ENCODE data around the gene VAMP5.
"Not testable (repeated sequence)": the region's sequence is repeated elsewhere in the genome, so short reads cannot be mapped to it uniquely, and the experiment has no call there.

VAMP5 gene

GRCh38 chr2:85583667-85584353, 421 bp upstream of the VAMP5 start:
- DNase-seq (ENCODE audit: low read depth in 1 of 2, low spot score in 1 of 2) = no peak

GRCh38 chr2:85584857-85585780, 888 bp downstream of the VAMP5 start:
- no peak for DNase-seq (ENCODE audit: low read depth in 1 of 2, low spot score in 1 of 2)

- DNase-seq (ENCODE audit: low read depth in 1 of 2, low spot score in 1 of 2) = no peak
Observed at GRCh38 chr2:85585781-85586105, 1.5 kb downstream of the VAMP5 start.

GRCh38 chr2:85588236-85588635, 4.0 kb downstream of the VAMP5 start:
- DNase-seq (ENCODE audit: low read depth in 1 of 2, low spot score in 1 of 2) = no peak

- no peak for DNase-seq (ENCODE audit: low read depth in 1 of 2, low spot score in 1 of 2)
Observed at GRCh38 chr2:85588645-85589044, 4.4 kb downstream of the VAMP5 start.

- no peak for DNase-seq (ENCODE audit: low read depth in 1 of 2, low spot score in 1 of 2)
Observed at GRCh38 chr2:85589181-85589580, 5.0 kb downstream of the VAMP5 start.

- no peak for DNase-seq (ENCODE audit: low read depth in 1 of 2, low spot score in 1 of 2)
Observed at GRCh38 chr2:85589982-85590791, 6.0 kb downstream of the VAMP5 start.

- DNase-seq (ENCODE audit: low read depth in 1 of 2, low spot score in 1 of 2) = no peak
Observed at GRCh38 chr2:85590950-85591349, 6.7 kb downstream of the VAMP5 start.

GRCh38 chr2:85591563-85591962, 7.3 kb downstream of the VAMP5 start:
- DNase-seq (ENCODE audit: low read depth in 1 of 2, low spot score in 1 of 2) = no peak

- not testable (repeated sequence) for DNase-seq (ENCODE audit: low read depth in 1 of 2, low spot score in 1 of 2)
Observed at GRCh38 chr2:85592299-85592698, 8.1 kb downstream of the VAMP5 start.

- no peak for DNase-seq (ENCODE audit: low read depth in 1 of 2, low spot score in 1 of 2)
Observed at GRCh38 chr2:85593023-85593422, 8.8 kb downstream of the VAMP5 start.

GRCh38 chr2:85594715-85595300, 10.6 kb downstream of the VAMP5 start:
- no peak for DNase-seq (ENCODE audit: low read depth in 1 of 2, low spot score in 1 of 2)

- peak; percentile 74 to 78 for DNase-seq (ENCODE audit: low read depth in 1 of 2, low spot score in 1 of 2)
Observed at GRCh38 chr2:85595301-85596025, 11.2 kb downstream of the VAMP5 start, which contains the start of gene RNF181. Gene RNF181, plus strand, starts transcription at chr2:85595745. Its CDS starts 19 bp downstream, at chr2:85595764.

GRCh38 chr2:85596026-85596333, 11.7 kb downstream of the VAMP5 start:
- DNase-seq (ENCODE audit: low read depth in 1 of 2, low spot score in 1 of 2) = no peak

- no peak for DNase-seq (ENCODE audit: low read depth in 1 of 2, low spot score in 1 of 2)
Observed at GRCh38 chr2:85596486-85597143, 12.4 kb downstream of the VAMP5 start.

GRCh38 chr2:85597241-85597640, 13.0 kb downstream of the VAMP5 start:
- DNase-seq (ENCODE audit: low read depth in 1 of 2, low spot score in 1 of 2) = no peak

GRCh38 chr2:85598594-85599340, 14.5 kb downstream of the VAMP5 start:
- no peak for DNase-seq (ENCODE audit: low read depth in 1 of 2, low spot score in 1 of 2)

GRCh38 chr2:85599468-85600234, 15.4 kb downstream of the VAMP5 start:
- no peak for DNase-seq (ENCODE audit: low read depth in 1 of 2, low spot score in 1 of 2)

GRCh38 chr2:85600235-85600575, 16.0 kb downstream of the VAMP5 start:
- DNase-seq (ENCODE audit: low read depth in 1 of 2, low spot score in 1 of 2) = no peak

Measured in stimulated activated CD4-positive, alpha-beta T cell treated with anti-CD3 and anti-CD28 coated beads, Interleukin-15, amount 100 ng/mL, for 1 hour (primary cell).